ACHN (cell line): ENCODE measurements around the gene AP1G1.
"Not testable (repeated sequence)": the region's sequence is repeated elsewhere in the genome, so short reads cannot be mapped to it uniquely, and the experiment has no call there.

Experiments used
- DNase-seq: peaks from one replicate; pipeline ENCODE4 v3.0.0-alpha.2; 2015
- in situ Hi-C: cut with HindIII; loops from 2 replicates; pipeline ENCODE4 v1.10.0; 2017; ENCODE audit warnings: low sequenced_read_pairs, low pct_ligation_motif_present, low pct_unique_long_range_greater_than_20kb

AP1G1 gene

GRCh38 chr16:71722801-71723536 is 85.7 kb downstream of the AP1G1 start:
- in situ Hi-C loops, result no loop called here
- peak; percentile 90 for DNase-seq

GRCh38 chr16:71721066-71721740 is 87.4 kb downstream of the AP1G1 start:
- DNase-seq, result no peak
- in situ Hi-C loops, result no loop called here

DNA sequence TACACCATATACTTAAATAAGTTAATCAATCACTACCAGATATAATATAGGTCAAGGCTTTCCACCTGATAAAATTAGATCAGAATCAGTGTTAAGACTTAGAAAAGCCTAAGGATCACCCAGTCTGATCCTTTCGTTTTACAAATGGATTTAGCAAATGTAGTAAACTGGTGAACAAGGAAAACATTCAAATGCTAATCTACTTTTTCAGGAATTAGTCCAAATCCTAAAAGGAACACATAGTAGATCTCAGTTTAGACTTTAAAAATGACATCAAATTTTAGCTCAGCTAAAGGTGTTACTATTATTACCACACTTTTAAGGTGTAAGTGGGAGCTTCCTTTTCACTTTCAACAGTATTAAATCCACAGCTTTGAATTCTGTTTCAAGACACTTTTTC is 96.1 kb downstream of the AP1G1 start:
- no peak for DNase-seq
- in situ Hi-C loops, result no loop called here

GRCh38 chr16:71711789-71712188 is 96.8 kb downstream of the AP1G1 start:
- DNase-seq, result no peak
- in situ Hi-C loops, result no loop called here

- peak; percentile 31 for DNase-seq
- in situ Hi-C loops, result no loop called here
These were observed 99.3 kb downstream of the AP1G1 start for GRCh38 chr16:71709229-71709781.

GRCh38 chr16:71708696-71709095 is 99.9 kb downstream of the AP1G1 start:
- in situ Hi-C loops, result no loop called here
- DNase-seq, result no peak

GRCh38 chr16:71707199-71707598 is 101.4 kb downstream of the AP1G1 start:
- DNase-seq, result no peak
- in situ Hi-C loops, result no loop called here

DNA sequence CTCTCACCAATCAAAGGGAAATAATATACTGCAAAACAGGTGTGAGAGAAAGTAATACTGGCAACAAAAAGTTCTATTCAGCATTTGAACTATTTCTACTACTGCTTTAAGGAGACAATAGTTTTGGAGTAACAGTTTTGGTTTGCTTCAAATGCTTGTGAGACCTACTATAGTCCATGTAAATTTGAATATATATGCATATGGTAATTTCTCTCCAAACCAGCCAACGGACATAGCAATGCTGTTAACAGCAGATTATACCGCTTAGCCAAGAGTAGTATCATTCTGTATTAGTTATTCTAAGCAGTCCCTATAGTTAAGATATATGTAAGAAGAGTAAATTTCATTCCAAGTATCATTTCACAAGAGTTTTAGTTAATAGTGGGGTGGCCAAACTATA is 102.6 kb downstream of the AP1G1 start:
- DNase-seq, result no peak
- in situ Hi-C loops, result no loop called here

- in situ Hi-C loops, result no loop called here
- no peak for DNase-seq
These were observed 105.3 kb downstream of the AP1G1 start for GRCh38 chr16:71703333-71703732.

- in situ Hi-C loops, result no loop called here
- DNase-seq, result no peak
These were observed 107.8 kb downstream of the AP1G1 start for GRCh38 chr16:71700831-71701230.

- DNase-seq, result no peak
- in situ Hi-C loops, result no loop called here
These were observed 110.1 kb downstream of the AP1G1 start for GRCh38 chr16:71698491-71698890.

DNA sequence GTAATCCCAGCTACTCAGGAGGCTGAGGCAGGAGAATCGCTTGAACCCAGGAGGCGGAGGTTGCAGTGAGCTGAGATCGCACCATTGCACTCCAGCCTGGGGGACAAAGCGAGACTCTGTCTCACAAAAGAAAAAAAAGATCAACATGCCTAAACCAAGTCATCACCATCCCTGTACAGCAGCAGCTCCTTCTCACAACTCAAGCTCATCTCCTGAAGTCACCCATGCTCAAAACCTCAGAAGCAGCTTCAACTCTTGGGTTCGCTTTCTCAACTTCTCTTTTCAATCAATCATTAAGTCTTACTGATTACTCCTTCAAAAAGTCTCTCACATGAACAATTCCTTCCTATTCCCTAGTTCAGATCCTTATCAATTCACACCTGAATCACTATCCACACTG is 115.5 kb downstream of the AP1G1 start:
- in situ Hi-C loops, result no loop called here
- no peak for DNase-seq

DNA sequence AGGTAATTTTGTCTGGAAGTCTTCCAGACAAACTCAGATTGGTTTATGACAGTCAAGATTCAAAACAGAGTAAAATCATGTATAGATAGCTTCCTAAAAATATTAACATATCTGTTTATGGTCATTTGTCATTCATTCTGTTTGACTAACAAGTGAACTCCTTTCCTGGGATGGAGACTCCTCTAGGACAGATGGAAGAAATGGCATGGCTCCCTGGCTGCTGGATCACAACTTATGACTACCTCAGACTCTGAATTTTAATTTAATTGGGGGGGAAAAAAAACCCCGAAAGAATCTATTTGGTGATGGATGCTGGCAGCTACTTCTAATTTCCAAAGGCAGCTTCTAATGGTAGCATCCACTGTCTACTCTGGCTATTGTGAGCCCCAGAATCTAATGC is 118.7 kb downstream of the AP1G1 start:
- in situ Hi-C loops, result no loop called here
- DNase-seq, result no peak

DNA sequence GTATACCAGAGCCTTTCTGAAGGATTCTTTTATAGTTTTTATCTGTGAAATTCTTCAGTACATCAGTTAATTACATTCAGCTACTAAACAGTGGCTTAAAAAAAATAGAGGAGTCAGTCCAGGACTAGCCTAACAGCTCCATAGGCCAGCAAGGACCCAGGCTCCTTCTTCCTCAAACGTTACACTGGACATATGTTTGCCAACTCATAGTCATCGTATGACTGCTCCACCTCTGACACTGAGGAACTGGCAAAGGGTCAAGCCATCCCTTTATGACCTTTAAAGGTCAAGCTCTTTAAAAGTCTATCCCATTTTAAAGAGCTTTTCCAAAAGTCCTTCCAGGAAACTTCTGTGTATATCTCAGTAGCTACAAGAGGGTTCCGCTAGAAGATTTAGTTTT is 120.8 kb downstream of the AP1G1 start:
- in situ Hi-C loops, result no loop called here
- DNase-seq, result no peak

- in situ Hi-C loops, DNase-seq: not testable (repeated sequence)
These were observed 124.4 kb downstream of the AP1G1 start for GRCh38 chr16:71684280-71684679.

DNA sequence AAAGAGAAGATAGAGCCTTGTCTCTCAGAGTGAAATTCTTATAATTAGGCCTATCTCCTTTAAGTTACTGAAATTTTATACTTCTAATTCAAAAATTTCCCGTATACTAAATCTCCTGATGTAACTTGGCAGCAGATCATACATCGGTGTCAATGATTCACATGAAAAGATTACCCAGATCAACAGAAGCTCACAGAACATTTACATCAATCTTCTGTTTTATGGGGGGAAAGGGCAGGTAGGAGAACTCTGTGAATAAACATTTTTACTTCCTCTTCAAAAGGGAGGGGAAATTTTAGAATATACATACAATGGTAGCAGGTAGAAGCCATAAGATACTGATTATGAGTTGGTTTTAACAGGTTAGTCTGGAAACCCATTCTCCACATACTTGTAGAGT is 127.3 kb downstream of the AP1G1 start:
- in situ Hi-C loops, result no loop called here
- no peak for DNase-seq
